Measurements from ENCODE around the gene CDC42EP2.

DNA sequence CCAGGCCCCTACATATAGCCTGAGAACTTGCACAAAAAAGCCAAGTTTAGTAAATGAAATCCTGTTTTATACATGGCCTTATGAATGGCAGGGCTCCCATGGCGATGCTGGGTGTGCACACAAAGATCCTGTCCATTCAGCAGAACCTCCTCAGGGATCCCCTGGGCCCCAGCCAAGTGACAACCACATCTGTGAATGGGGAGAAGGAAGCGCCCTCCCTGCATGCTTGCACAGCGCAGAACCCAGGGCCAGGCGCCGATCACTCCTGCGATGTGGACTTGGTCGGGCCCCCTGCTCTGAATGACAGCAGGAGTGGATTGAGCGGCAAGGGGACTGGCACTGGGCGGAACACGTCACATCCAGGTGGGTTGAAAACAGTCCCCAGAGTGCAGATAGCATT is 4.5 kb upstream of the CDC42EP2 start:
- TF ChIP-seq POLR2A (IDR thresholded peaks at IDR 0.05) = no peak
- TF ChIP-seq, protein P1, sequence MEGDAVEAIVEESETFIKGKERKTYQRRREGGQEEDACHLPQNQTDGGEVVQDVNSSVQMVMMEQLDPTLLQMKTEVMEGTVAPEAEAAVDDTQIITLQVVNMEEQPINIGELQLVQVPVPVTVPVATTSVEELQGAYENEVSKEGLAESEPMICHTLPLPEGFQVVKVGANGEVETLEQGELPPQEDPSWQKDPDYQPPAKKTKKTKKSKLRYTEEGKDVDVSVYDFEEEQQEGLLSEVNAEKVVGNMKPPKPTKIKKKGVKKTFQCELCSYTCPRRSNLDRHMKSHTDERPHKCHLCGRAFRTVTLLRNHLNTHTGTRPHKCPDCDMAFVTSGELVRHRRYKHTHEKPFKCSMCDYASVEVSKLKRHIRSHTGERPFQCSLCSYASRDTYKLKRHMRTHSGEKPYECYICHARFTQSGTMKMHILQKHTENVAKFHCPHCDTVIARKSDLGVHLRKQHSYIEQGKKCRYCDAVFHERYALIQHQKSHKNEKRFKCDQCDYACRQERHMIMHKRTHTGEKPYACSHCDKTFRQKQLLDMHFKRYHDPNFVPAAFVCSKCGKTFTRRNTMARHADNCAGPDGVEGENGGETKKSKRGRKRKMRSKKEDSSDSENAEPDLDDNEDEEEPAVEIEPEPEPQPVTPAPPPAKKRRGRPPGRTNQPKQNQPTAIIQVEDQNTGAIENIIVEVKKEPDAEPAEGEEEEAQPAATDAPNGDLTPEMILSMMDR (IDR thresholded peaks at IDR 0.05) = no peak

Measured in testis (tissue), 2 donors.